Stimulated activated CD4-positive, alpha-beta T cell treated with anti-CD3 and anti-CD28 coated beads, TNF-alpha, amount 100 ng/mL, for 48 hours (primary cell): ENCODE results near the gene SH2D3A.
A peak's percentile ranks its signal among the peaks of the same experiment; 100 is the strongest.

Source experiments
- DNase-seq, 3 donors: peaks; one replicate each; pipeline ENCODE4 v3.0.0-alpha.2; 2020; ENCODE audit warnings: low read depth in 3 of 3

Gene SH2D3A

DNA sequence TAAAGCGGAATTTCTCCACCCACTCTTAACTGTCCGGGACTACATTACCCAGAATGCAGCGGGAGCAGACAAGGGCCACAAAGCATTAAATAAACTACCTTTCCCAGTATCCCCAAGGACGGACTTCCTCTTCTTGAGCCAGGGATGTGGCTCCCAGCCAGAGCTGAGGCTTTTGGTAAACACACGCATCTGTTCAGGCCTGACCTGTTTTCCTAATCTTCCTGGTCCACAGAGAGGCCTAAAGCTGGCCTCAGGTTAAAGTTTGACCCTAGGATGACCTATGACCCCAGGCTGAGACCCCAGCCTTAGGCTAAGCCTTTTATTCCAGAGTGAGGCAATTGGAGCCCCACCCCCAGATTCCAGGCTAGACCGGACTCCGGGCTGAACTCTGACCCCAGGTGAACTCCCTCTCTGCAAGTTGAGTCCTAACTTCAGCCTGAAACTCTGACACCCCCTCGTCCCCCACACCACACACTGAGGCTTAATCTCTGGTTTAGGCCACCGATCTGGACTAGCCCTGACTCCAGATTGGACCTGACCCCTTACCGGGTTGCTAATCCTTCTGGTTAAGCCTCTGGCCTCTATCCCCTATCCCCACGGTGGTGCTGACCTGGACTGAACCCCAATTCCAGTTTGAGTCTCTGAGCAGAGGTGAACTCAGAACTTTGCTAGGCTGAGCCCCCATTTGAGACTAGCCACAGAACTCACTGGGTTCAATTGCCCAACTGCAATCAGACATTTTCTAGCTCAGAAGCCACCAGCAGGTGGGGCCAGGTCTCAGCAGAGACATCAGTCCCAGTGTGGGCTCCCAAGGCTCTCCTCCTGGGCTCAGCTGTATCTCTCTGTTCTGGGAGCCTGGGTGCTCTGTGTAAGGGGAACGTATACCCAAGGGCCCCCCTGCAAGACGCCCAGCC is 29.1 kb downstream of the SH2D3A start:
- DNase-seq = peak; percentile 59 to 76 (median 72)

DNA sequence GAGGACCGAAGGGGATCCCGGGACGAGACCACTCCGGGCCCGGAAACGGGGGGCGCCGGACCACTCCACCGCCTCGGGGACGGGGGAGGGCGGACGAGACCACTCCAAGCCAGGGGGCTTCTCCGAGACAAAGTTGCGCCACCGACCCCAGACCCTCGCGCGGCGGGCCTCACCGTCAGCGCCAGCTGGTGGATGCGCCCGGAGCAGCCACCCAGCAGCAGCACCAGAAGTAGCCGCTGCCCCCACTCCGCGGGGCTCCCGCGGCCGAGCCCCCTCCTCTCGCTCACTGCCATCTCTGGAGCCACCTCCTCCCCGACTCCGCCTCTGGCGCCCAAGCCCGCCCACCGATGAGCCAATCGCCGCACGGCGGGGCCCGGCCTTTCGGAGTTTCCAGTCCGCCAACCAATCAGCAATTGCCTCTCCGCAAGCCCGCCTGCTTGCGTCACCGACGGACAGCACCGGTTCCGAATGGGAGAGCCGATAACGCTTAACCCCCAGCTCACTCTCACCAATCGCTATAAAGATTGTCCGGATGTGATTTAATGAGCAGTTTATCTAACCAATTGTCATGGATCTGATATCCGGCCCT is 29.9 kb downstream of the SH2D3A start, which contains the start of gene GPR108:
Gene GPR108 (minus strand): TSS at position 297 of the 589 bp plus-strand sequence. CDS start 4 bp downstream, at position 293.
- DNase-seq = peak; percentile 97 to 100 (median 98)

DNA sequence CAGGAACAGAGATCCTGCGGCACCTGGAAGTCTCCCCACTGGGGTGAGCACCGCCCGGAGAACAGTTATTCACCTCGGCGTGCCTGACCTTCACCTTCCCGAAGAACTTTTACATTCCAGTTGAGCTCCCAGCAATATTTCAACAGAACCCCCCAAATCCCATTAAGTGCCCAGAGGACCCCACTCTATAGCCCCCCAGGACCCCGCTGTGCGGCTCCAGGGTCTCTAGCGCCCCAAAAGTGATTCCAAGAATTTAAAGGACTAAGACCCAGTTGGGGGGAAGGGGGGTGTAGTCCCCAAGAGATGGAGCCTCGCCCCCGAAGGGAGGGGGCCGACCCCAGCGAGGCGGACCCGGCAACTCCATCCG is 30.3 kb downstream of the SH2D3A start:
- DNase-seq = peak in 1 of 3 donors; percentile 27

DNA sequence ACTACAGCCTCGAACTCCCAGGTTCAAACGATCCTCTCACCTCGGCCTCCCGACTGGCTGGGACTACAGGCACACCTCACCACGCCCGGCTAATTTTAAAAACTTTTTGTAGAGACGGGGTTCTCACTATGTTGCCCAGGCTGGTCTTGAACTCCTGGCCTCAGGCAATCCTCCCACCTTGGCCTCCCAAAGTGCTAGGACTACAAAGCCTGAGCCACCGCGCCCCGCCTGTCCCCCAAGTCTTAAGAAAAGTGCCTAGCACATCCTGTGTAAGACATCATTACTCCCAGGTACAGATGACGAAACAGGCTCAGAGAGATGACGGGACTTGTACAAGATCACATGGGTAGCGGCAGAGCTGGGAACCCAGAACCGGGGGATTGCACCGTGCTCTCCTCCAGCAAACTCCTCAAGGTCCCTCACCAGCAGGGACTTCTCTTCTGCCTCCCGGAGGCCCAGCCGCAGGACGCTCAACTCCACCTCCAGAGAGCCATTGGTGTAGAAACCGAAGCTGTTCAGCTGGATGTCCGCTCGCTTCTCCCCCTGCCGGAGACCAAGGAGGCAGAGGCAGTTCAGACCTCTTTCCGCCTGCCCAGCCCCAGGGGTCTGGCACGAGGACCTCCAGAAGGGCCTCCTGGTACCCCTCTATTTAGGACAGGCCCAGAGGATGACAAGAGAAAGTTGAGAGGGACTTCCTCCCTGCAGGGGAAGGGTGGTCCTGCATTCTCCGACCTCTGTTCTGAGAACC is 30.9 kb downstream of the SH2D3A start:
- peak; percentile 51 to 60 (median 55) for DNase-seq

DNA sequence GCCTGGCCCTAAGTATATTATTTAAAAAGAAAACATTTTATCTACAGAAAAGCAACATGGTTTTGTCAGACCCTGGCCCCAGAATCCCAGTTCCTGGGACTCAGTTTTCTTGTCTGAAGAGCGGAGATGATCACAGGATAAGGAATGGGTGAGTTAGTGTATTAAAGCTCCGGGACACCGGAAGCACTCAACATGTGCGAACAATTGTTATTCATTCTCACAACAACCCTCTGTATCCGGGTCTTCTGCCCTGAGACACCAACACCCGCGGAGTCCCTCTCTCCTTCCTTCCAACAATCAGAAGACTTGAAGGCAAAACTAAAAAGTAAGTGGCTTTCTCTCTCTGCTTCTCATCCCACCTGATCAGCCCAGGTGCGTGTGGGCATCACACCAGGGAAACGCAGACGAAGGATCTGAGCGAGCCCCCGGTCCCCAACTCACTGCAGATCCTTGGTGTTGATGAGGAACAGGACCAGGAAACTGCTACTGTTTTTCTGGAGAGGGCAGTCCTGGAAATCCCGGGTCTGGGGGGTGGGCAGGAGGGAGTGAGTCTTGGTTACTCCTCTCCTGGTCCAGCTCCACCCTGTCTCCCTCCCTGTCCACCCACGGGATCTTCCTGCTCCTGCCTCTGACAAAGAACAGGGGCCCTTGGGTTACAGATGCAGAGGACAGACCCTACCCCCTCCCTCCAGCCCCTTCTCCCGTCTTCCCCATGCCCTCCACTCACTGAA is 31.9 kb downstream of the SH2D3A start:
- no peak for DNase-seq

DNA sequence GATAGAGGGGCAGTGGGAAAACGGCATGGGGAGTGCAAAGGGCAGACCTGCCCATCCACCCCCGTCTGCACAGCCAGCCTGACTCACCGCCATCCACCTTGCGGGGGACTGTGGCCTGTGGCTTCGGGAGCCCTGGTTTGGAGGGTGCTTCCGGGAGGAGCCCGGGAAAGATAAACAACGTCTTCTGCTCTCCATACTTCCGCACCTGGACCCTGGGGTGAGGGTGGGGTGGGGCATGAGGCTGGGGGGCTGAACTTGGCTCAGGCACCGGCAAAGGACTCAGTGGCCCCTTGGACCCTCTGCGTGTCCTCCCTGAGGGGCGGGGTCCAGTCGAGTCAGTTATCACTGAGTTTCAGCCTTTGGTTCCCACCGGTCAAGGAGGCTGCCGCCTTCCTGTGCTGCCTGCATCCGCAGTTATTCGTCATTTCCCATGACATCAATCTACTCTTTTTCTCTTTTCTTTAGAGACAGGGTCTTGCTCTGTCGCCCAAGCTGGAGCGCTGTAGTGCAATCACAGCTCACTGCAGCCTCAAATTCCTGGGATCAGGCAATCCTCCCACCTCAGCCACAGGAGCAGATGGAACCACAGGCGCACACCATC is 33.0 kb downstream of the SH2D3A start:
- DNase-seq = no peak

DNA sequence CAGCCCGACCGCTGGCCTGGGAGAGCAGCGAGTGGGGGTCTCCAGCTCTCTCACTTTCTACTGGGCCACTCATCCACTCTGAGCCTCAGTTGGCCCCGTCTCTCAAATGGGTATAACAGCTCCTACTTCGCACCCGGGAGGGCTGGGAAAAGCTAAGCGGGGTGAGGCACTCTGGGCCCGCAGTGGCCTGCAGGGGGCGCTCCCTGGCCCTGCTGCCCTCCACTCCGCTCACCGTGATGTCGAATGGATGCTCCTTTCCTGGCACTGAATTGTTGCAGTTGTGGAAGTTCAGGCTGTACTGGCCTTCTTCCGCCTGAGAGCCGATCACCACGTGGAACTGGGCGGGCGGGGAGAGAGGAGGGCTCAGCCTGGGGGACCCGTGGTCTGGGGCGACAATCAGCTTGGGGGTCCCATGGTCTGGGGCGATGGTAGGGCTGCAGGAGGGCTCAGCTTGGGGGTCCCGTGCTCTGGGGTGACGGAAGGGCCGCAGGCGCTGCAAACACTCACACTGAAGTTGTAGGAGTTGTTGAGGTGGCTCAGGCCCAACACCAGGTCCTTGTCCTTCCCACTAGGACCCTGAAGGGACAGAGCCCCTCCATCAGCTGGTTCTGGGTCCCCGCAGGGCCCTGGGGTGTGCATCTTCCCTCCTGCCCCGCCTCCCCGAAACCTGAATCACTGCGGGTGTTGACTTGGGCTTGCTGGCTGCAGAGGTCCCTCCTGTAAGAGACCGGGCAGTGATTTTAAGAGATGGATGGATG is 33.7 kb downstream of the SH2D3A start:
- DNase-seq = no peak

DNA sequence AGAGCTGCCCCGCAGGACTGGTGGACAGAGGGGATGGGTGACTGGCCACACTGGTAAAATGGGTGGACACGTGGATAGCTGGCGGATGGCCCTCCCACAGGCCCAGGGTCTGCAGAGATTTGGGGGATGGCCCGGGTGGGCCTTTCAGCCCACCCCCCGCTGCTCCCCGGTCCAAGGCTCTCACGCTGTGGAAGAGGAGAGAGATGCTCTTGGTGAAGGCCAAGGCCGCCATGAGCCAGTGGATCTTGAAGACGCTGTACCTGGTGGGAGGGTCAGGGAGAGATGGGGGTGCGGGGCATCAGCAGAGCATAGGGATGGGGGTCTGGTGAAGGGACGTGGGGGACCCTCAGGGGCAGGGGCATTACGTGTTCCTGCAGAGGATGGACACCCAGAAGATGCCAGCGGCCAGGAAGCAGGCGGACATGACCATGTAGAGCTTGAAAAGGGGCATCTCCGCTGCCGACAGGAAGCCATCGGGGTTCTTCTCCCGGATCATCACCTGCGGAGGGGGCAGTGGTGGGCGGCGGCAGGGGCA is 34.4 kb downstream of the SH2D3A start:
- no peak for DNase-seq

DNA sequence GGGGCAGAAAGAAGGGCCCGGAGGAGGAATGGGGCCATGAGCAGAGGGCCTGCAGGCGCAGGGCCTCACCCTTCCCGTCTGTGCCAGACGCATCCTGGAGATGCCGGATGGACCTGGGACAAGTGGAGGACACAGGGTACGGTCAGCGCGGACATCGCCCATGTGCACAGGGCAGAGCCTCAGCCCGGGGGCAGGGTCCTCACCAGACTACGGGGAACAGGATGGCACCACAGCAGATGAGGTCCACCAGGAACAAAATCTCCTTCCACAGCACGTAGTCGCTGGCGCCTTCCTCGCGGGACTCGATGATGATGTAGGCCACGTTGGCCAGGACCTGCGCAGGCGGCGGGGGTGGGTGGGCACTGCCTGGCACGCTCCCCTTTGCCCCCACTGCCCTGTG is 35.4 kb downstream of the SH2D3A start:
- no peak for DNase-seq

DNA sequence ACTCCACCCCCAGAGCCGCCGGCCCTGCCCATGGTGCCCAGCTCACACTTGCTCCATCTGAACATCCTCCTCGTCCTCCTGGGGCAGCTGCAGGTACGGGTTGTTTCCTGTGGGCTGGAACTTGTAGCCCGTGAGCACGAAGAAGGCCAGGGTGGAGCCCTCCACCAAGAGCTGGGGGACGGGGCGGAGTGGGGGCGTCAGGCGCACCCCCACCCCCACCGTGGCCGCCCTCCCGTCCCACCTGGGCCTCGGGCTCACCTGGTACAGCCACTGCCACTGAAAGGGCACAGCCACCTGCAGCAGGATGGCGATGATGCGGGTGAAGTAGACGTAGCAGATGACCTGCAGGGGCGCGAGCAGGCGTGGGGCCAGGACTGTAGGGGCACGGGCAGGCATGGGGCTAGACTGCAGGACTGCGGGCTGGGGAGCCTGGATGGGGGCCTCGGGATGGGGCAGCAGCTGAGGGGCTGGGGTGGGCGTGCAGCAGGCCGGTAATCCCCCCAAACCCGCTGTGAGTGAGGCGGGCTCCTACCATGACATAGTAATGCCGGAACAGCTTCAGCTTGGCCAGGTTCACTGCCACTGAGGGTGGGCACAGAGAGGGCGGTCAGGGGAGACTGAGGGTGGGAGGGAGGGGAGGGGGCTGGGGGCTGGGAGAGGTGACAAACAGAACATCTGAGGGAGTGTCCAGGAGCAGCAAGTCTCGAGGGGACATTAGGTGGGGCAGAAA is 36.1 kb downstream of the SH2D3A start:
- DNase-seq = no peak

DNA sequence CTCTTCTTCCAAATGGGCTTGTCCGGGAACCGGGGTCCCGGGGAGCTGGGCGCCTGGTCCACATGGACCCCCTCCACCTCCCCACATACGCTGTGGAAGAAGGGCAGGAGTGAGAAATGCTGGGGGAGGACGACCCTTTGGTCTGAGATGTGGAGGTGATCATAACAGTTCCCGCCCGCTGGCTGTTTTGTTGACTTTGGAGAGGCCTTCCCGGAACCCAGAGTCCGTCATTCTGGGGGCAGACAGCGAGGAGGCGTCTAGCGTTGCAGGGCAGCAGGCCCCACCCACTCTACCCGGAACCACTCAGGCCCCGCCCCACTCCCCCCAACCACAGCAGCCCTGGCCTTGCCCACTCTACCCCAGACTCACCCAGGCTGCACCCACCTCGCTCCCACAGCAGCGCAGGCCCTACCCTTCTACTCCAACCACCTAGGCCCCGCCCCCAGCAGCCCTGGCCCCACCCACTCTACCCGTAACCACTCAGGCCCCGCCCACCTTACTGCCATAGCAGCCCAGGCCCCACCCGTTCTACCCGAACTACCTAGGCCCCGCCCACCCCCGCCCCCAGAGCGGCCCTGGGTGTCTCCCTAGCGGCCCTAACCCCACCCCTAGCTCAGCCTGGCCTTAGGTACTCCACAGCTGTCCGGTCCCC is 37.0 kb downstream of the SH2D3A start:
- peak in 2 of 3 donors; percentile 41 to 67 for DNase-seq

DNA sequence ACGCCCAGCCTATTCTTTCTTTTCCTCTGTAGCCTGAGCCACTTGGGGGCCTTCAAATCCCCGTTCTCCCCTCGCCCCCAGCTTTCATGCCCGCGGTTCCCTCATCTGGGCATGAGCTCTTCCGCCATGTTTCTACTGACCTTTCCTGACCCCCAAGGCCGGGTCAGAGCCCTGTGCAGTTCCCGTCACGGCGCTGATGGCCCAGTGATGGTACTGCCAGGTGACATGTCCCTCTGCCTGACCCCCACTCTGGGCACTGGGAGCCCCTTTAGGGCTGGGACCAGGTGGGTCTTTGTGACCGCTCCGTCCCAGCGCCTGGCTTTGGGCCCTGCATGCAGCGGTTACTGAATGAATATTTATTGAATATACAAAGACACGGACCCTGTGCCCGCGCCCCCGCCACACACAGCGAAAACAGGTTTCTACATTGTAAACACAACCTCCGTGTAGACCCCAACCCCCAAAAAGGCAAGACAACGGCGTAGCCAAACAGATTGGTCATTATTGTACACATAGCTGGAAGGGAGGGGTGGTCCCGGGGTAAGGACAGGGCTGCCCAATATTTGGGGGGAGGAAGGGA is 37.6 kb downstream of the SH2D3A start:
- DNase-seq = no peak

DNA sequence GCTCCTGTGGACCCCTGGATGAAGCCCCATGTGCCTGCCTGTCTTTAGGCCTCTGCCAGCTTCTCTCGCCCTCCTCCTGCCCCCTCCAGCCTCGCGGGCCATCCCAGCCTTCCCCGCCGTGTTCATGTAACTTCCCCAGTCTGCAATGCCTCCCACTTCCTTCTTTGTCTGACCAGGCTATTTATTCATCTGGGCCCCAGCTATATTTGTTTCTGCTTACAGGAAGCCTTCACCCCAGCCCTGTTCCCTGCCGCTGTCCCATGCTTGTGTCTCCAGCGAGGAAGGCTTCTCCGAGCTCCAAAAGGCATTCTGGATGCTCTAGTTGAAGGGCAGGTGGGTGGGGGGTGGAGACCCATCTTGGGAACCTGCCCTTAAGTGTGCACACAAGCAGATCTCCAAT is 38.9 kb downstream of the SH2D3A start:
- DNase-seq = no peak

DNA sequence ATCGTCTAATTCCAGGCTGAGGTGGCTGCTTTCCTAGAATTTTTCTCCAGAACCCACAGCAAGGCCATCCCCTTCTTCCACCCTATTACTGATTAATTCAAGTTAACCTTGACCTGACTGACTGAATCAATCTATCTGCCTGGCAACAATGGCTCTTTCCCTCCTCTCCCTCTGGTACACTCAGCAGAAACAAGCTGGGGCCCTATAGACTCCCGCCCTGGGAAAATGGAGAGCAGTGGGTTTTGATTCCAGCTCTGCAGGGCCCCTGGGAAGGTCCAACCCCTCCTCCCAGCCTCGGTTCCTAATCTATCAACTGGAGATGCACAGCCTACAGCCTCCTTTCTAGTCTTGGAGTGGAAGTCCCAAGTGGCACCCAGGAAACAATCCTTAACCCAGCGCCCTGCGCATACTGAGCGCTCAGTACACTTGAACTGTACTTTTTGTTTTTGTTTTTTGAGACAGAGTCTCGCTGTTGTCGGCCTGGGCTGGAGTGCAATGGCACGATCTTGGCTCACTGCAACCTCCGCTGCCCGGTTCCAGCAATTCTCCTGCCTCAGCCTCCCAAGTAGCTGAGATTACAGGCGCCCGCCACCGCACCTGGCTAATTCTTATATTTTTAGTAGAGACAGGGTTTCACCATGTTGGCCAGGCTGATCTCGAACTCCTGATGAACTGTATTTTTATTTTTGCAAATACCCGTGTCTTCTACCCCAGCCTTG is 41.6 kb downstream of the SH2D3A start:
- DNase-seq = no peak

DNA sequence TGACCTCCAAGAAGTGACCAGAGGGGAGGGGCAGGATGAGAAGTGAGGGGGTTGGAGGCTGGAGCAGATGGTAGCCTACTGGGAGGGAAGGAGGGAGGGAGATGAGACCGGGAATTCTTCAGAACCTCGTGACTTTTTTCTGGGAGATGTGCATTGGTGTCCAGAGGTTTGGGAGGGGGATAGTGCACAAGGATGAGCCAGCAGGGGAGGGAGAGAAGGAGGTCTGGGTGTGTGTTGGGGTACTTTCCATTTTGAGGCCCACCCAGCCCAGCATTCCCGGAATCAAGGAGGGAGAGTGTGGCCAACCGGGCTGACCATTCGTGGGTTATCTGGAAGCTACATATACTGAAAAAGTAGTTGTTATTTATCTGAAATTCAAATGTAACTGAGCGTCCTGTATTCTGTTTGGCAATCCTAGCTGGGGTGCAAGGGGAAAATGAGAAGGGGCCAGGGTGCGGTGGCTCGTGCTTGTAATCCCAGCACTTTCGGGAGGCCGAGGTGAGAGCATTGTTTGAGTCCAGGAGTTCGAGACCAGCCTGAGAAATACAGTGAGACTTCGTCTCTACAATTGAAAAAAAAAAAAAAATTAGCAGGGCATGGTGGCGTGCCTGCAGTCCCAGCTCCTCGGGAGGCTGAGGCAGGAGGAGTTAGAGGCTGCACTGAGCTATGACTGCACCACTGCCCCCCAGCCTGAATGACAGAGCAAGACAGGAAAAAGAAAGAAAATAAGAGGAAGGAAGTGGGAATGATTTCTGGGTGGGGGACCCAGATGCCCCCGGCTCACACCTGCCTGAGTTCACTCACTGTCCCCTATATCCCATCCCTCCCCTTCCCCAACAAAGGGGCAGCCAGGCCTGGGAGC is 42.4 kb downstream of the SH2D3A start:
- no peak for DNase-seq

DNA sequence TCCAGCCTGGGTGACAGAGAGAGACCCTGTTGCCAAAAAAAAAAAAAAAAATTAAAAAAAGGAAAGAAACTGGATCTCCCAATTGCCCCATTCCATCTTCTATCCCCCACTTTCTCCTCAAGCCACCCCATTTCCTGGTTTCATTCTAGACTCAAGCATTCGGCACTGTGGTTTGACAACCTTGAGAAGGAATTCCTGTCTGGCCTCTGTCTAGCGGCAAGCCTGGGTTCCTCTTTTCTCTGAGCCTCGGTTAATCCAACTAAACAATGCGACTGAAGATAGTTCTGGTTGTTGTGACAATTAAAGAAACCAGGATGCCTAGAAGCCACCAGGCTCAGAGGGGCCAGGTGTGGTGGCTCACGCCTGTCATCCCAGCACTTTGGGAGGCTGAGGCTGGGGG is 43.5 kb downstream of the SH2D3A start:
- no peak for DNase-seq

DNA sequence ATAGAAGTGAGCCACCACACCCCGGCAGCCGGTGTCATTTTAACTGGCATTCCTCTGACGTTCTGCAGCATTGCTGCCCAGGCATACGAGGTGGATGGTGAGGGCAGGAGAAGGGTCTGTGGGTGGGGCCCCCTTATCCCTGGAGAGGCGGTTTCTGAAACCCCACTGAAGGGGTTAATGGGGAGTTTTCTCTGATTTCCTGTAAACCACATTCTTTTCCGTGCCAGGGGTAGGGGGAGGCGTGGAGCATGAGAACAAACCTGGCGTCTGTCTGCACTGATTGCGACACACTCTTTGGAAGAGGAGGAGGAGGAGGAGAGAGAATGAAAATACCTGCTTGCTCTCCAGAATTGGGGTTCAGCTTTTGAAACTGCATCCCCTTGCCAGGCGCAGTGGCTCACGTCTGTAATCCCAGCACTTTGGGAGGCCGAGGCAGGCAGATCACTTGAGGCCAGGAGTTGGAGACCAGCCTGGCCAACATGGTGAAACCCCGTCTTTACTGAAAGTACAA is 44.1 kb downstream of the SH2D3A start:
- DNase-seq = no peak
